ENCODE measurements around the gene TIPIN. TPM values are rescaled to one million over a fixed set of nuclear protein-coding genes. Genes with fewer than 3 reads are reported as not detected.

The TIPIN gene, protein sequence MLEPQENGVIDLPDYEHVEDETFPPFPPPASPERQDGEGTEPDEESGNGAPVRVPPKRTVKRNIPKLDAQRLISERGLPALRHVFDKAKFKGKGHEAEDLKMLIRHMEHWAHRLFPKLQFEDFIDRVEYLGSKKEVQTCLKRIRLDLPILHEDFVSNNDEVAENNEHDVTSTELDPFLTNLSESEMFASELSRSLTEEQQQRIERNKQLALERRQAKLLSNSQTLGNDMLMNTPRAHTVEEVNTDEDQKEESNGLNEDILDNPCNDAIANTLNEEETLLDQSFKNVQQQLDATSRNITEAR
- total RNA-seq = 10 to 100 TPM in 1 of 2 donors, 1 to 10 TPM in 1; 2.8 to 13.1 TPM

DNA sequence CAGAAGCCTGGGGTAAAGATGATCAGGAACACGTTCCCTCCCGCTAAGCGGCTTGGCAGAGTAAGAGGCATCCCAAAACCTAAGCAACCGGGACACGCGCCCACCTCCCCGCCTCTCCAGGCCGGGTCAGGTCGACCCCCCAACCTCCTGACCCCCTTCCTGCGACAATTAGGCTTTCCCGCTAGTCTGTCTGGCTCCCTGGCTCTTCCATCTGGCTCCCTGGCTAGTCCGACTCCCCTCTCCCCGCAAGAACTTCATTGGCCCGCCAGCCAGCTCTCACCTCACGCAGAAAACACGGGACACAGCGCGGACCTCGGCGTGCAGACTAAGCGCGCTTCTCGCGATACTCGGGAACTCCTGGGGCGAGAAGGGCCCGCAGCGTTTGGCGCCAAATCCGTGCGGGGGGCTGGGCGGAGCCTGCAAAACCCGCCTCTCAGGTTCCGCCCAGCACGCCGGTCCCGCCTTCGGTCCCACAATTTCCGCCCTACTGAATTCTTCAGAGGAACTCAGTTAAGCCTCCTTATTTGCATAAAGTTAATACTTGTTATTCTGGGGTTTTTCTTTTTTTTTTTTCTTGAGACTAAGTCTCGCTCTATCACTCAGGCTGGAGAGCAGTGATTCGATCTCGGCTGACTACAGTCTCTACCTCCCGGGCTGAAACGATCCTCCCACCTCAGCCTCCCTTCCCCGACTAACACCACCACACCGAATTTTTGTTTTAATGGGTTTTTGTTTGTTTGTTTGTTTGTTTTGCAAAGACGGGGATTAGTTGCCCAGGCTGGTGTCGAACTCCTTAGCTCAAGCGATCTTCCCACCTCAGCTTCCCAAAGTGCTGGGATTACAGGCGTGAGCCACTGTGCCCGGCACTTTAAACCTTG lies at the start of gene TIPIN:
Gene TIPIN, minus strand, starts transcription at position 327 of the 878 bp plus-strand sequence. CDS start 3,738 bp downstream, outside the sequence.
- Histone ChIP-seq H3K9me3 (no peaks in the 10 kb centered on the region), H3K4me3 (peak within 1 kb of the TSS; percentile 82), H3K27ac (peak within 1 kb of the TSS; percentile 65 to 75), H3K27me3 (replicated peaks; ENCODE audit: insufficient read depth) (no peaks in the 10 kb centered on the region), H3K36me3 (no peaks in the 10 kb centered on the region), H3K4me1 (ENCODE audit: control insufficient read depth in 1 of 2, low read depth in 2 of 2) (peaks cover 0 to 10% of the 10 kb centered on the region in 2 donors)
- TF ChIP-seq, protein P1, sequence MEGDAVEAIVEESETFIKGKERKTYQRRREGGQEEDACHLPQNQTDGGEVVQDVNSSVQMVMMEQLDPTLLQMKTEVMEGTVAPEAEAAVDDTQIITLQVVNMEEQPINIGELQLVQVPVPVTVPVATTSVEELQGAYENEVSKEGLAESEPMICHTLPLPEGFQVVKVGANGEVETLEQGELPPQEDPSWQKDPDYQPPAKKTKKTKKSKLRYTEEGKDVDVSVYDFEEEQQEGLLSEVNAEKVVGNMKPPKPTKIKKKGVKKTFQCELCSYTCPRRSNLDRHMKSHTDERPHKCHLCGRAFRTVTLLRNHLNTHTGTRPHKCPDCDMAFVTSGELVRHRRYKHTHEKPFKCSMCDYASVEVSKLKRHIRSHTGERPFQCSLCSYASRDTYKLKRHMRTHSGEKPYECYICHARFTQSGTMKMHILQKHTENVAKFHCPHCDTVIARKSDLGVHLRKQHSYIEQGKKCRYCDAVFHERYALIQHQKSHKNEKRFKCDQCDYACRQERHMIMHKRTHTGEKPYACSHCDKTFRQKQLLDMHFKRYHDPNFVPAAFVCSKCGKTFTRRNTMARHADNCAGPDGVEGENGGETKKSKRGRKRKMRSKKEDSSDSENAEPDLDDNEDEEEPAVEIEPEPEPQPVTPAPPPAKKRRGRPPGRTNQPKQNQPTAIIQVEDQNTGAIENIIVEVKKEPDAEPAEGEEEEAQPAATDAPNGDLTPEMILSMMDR (IDR thresholded peaks at IDR 0.05) = no peak
- DNase-seq (ENCODE audit: low spot score) (peak; percentile 78), ATAC-seq (ENCODE audit: insufficient number of reproducible peaks, low FRiP score, low read depth) (peak; percentile 88)

DNA sequence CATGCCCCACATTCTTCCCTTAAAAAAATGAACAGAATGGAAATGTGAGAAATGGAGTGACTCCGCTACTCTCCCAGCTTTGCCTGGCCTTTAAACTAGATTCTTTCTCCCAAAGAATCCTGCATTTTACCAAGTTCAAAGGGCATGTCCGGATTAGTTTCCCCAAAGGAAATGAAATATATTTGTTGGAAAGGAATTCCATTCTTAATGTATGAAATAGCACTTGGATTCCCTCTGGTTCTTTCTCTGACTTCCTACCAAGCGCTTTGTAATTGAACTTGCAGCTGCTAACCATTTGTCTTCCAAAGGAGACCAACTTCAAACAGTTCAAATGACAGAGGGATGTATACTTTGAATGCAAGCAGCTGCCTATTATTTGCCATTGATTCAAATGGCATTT lies 49.1 kb upstream of the TIPIN start:
- ATAC-seq (ENCODE audit: insufficient number of reproducible peaks, low FRiP score, low read depth) = no peak
- Histone ChIP-seq H3K27me3 (replicated peaks; ENCODE audit: insufficient read depth) (no peaks in the 10 kb centered on the region), H3K27ac (peak overlapping the region in 1 of 2 donors; percentile 52), H3K4me3 (peak overlapping the region; percentile 20), H3K4me1 (ENCODE audit: control insufficient read depth in 1 of 2, low read depth in 2 of 2) (peaks cover 34 to 39% of the 10 kb centered on the region in 2 donors), H3K36me3 (no peaks in the 10 kb centered on the region), H3K9me3 (no peaks in the 10 kb centered on the region)
- TF ChIP-seq, protein P1 (IDR thresholded peaks at IDR 0.05) = no peak
- DNase-seq (ENCODE audit: low spot score) = no peak

DNA sequence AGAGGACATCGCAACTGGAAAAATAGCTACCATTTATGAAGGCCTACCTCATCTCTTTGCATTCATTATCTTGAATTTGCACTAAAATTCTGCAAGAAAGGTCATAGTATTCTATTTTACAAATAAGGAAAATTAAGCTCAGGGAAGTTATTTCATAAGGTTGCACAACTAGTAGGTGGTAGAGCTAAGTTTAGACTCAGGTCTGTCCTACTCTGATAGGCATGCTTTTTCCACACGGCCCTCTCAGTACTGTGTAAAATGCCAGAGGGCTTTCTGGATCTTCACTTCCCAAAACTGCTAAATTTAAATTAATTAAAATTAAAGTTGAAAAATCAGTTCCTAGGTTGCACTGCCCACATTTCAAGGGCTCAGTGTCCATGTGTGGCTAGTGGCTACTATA lies 48.5 kb upstream of the TIPIN start:
- Histone ChIP-seq H3K36me3 (no peaks in the 10 kb centered on the region), H3K9me3 (no peaks in the 10 kb centered on the region), H3K27ac (peak overlapping the region in 1 of 2 donors; percentile 52), H3K27me3 (replicated peaks; ENCODE audit: insufficient read depth) (no peaks in the 10 kb centered on the region), H3K4me1 (ENCODE audit: control insufficient read depth in 1 of 2, low read depth in 2 of 2) (peaks cover 34 to 39% of the 10 kb centered on the region in 2 donors), H3K4me3 (no peak overlapping the region)
- no peak for ATAC-seq (ENCODE audit: insufficient number of reproducible peaks, low FRiP score, low read depth)
- no peak for DNase-seq (ENCODE audit: low spot score)
- TF ChIP-seq, protein P1 (IDR thresholded peaks at IDR 0.05) = no peak

DNA sequence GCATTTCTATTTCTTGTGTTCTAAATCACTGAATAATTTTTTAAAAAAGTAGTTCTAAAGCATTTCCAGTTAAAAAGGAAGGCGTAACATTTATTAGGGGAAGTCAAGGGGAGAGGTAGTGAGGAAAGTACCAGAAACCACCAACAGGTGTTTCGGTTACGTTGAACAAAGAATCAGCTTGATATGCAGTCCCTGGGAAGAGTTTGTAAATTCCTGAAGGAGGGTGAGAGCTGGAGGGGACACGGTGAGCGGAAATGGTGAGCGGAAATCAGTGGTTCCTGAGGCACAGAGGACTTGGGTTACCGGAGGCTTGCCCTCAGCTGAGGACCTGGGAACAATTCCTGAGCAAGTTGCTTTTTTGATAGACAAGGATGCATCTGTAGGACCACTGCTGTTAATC lies 48.0 kb upstream of the TIPIN start:
- H3K27me3 ChIP-seq (replicated peaks; ENCODE audit: insufficient read depth) = no peaks in the 10 kb centered on the region
- no peaks in the 10 kb centered on the region for H3K36me3 ChIP-seq
- peaks cover 29 to 39% of the 10 kb centered on the region in 2 donors for H3K4me1 ChIP-seq (ENCODE audit: control insufficient read depth in 1 of 2, low read depth in 2 of 2)
- no peaks in the 10 kb centered on the region for H3K9me3 ChIP-seq
- H3K27ac ChIP-seq = no peak overlapping the region
- no peak overlapping the region for H3K4me3 ChIP-seq
- TF ChIP-seq, protein P1 (IDR thresholded peaks at IDR 0.05) = no peak
- DNase-seq (ENCODE audit: low spot score) (no peak), ATAC-seq (ENCODE audit: insufficient number of reproducible peaks, low FRiP score, low read depth) (no peak)

- DNase-seq (ENCODE audit: low spot score) (no peak), ATAC-seq (ENCODE audit: insufficient number of reproducible peaks, low FRiP score, low read depth) (no peak)
- Histone ChIP-seq H3K27ac (peak overlapping the region in 1 of 2 donors; percentile 18), H3K27me3 (replicated peaks; ENCODE audit: insufficient read depth) (no peaks in the 10 kb centered on the region), H3K9me3 (no peaks in the 10 kb centered on the region), H3K4me1 (ENCODE audit: control insufficient read depth in 1 of 2, low read depth in 2 of 2) (peaks cover 28 to 39% of the 10 kb centered on the region in 2 donors), H3K36me3 (no peaks in the 10 kb centered on the region), H3K4me3 (no peak overlapping the region)
- TF ChIP-seq, protein P1 (IDR thresholded peaks at IDR 0.05) = no peak
These were observed 47.6 kb upstream of the TIPIN start for GRCh38 chr15:66404122-66404521.

Data from thoracic aorta (tissue), 2 donors.